GM19193 (cell line): ENCODE results near the gene NEDD4.

Experiments used
- POLR2A ChIP-seq: IDR thresholded peaks from 4 replicates; pipeline ENCODE4 v1.6.1; 2011; ENCODE audit not compliant: insufficient read depth, insufficient read length; ENCODE audit errors: extremely low read depth

Gene NEDD4

DNA sequence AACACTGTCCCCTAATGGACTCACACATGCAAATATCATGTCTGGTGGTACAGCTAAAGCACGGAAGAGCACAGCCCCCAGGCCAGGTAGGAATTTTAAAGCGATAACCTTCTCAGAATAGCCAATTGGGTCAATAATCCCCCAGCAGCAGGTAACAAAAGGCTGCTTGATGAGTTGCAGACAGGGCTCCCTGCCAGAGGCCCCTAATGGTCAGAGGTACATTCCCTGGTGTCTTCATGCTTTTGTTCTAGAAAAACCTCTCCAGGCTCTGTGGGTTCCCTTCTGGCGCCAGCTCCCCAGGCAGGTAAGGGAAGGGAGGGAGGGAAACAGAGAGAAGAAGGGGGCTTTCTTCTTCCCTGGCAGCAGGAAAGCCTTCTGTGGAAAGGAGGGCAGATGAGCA, 207.1 kb downstream of the NEDD4 start:
- TF ChIP-seq POLR2A, result no peak

DNA sequence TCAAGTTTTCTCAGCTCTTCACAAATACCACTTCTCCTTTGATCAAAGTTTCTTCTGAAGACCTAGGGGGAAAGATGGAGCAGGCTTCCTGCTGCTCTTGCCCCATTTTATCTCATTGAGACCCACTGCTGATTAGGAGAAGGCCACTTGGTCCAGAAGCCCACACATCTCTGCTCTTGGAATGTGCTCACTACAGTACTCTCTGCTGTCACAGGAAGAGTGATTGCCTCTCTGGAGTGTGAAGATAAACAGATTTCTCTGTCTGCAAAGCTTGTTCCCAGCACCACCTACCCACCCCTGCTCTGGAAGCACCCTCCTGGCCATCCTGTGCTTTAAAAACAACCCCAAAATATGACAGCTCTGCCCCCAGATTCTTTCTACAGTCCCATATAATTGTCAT, 209.1 kb downstream of the NEDD4 start:
- TF ChIP-seq POLR2A, result no peak

- TF ChIP-seq POLR2A, result no peak
Observed at GRCh38 chr15:55782901-55783300, 210.5 kb downstream of the NEDD4 start.

- TF ChIP-seq POLR2A, result no peak
Observed at GRCh38 chr15:55780292-55780691, 213.1 kb downstream of the NEDD4 start.

DNA sequence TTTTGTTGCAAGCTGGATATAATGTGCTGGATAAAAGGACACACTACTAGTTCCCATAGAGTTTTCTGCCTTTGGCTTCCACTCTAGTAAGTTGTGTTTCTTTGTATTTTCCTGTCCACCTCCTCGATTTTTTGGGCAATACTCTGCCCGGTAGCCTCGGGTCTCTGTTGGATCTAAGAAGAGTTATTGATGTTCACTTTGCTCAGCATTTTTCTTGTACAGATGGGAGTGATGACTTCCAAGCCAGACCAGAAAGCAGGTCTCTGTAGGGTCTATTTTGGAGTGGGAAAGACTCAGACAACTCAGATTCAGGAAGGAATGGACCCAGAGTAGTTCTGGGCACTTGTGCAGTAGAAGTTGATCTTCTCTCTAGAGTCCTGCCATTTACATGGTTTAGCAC, 214.5 kb downstream of the NEDD4 start:
- TF ChIP-seq POLR2A, result no peak
